GM19397 (cell line): ENCODE data around the gene LRRC4C.

Experiments used
- ATAC-seq: cut with Tn5 transposase; IDR thresholded peaks from one replicate; pipeline ENCODE4 v1.9.1; 2021; ENCODE audit warnings: mild to moderate bottlenecking, moderate library complexity; ENCODE audit not compliant: unreplicated experiment

Gene LRRC4C

GRCh38 chr11:40134820-40135570 is 1324.5 kb downstream of the LRRC4C start:
- ATAC-seq = no peak

- ATAC-seq = no peak
These were observed 1326.0 kb downstream of the LRRC4C start for GRCh38 chr11:40133498-40133897.

GRCh38 chr11:40132912-40133311 is 1326.5 kb downstream of the LRRC4C start:
- no peak for ATAC-seq

- no peak for ATAC-seq
These were observed 1329.0 kb downstream of the LRRC4C start for GRCh38 chr11:40130427-40130826.

GRCh38 chr11:40129266-40129665 is 1330.2 kb downstream of the LRRC4C start:
- ATAC-seq = no peak

- ATAC-seq = no peak
These were observed 1334.4 kb downstream of the LRRC4C start for GRCh38 chr11:40125054-40125453.

GRCh38 chr11:40119661-40120060 is 1339.8 kb downstream of the LRRC4C start:
- ATAC-seq = no peak

- no peak for ATAC-seq
These were observed 1340.7 kb downstream of the LRRC4C start for GRCh38 chr11:40118780-40119179.

GRCh38 chr11:40118026-40118425 is 1341.4 kb downstream of the LRRC4C start:
- ATAC-seq = no peak

- no peak for ATAC-seq
These were observed 1354.4 kb downstream of the LRRC4C start for GRCh38 chr11:40104941-40105550.

GRCh38 chr11:40100781-40101180 is 1358.7 kb downstream of the LRRC4C start:
- no peak for ATAC-seq

- ATAC-seq = no peak
These were observed 1359.3 kb downstream of the LRRC4C start for GRCh38 chr11:40100162-40100553.

GRCh38 chr11:40099426-40100161 is 1359.9 kb downstream of the LRRC4C start:
- ATAC-seq = no peak

GRCh38 chr11:40095446-40095845 is 1364.0 kb downstream of the LRRC4C start:
- ATAC-seq = no peak

GRCh38 chr11:40094954-40095353 is 1364.5 kb downstream of the LRRC4C start:
- no peak for ATAC-seq

- ATAC-seq = no peak
These were observed 1379.0 kb downstream of the LRRC4C start for GRCh38 chr11:40080434-40080833.
